Esophagus squamous epithelium (tissue), 5 donors: ENCODE results near the gene TLCD3B. TPM values are rescaled to one million over a fixed set of nuclear protein-coding genes. Genes with fewer than 3 reads are reported as not detected.
"Not testable (repeated sequence)": the region's sequence is repeated elsewhere in the genome, so short reads cannot be mapped to it uniquely, and the experiment has no call there.

Experiments used
- DNase-seq: peaks from one replicate; lab custom pipeline; 2025; lab: John Stamatoyannopoulos, UW
- H3K27ac ChIP-seq, 4 donors: fragments of 200-600 bp; sonication (generic); one replicate each; pipeline ENCODE4 v1.5.1; 2016 to 2019; ENCODE audit warnings: mild to moderate bottlenecking in 1 of 4
- H3K27me3 ChIP-seq, 4 donors: fragments of 200-600 bp; sonication (generic); 1 replicate in 3 of 4; 2 replicates in 1 of 4; pipeline versions ENCODE4 v1.5.1 to v1.6.0; 2017 to 2021; ENCODE audit warnings: antibody characterized with exemption in 1 of 4
- H3K36me3 ChIP-seq, 3 donors: fragments of 200-600 bp; sonication (generic); one replicate each; pipeline ENCODE4 v1.5.1; 2016 to 2019
- H3K4me1 ChIP-seq, 3 donors: fragments of 200-600 bp; sonication (generic); one replicate each; pipeline ENCODE4 v1.5.1; 2017 to 2019
- H3K4me3 ChIP-seq, 4 donors: fragments of 200-600 bp; sonication (generic); 1 replicate in 3 of 4; 2 replicates in 1 of 4; pipeline ENCODE4 v1.5.1; 2016 to 2019; ENCODE audit warnings: mild to moderate bottlenecking in 2 of 4, moderate library complexity in 1 of 4
- H3K9me3 ChIP-seq, 3 donors: fragments of 200-600 bp; sonication (generic); one replicate each; pipeline ENCODE4 v1.5.1; 2016 to 2019
- POLR2A ChIP-seq, 4 donors: fragments of 450-650 bp; IDR thresholded peaks; one replicate each; pipeline ENCODE4 v1.6.1; 2017; ENCODE audit warnings: antibody characterized with exemption in 4 of 4, mild to moderate bottlenecking in 4 of 4, moderate library complexity in 3 of 4
- WGBS, 2 donors: methylation state at CpG; one replicate each; pipeline ENCODE4 v1.1.5; 2018; 5-methylcytosine and 5-hydroxymethylcytosine counted together
- intact Hi-C: fragments of 100-400 bp; cut with DNase I; formaldehyde crosslinking; loops from one replicate; pipeline ENCODE4 v1.15.0; 2022
- total RNA-seq, 4 donors: library from RNA; depleted of rRNA; stranded (reverse); fragments of >200 nt; gene quantifications; one replicate each; pipeline ENCODE4 v1.1.0, GENCODE V29; 2016
- TF ChIP-seq, protein P1 (sequence below), 6 experiments: fragments of 450-650 bp in 4 of 6; fragments of 200-600 bp in 2 of 6; sonication (generic) in 2 of 6; IDR thresholded peaks; one replicate each; pipeline ENCODE4 v1.5.1; 2016 to 2019; ENCODE audit warnings: antibody characterized with exemption in 6 of 6, mild to moderate bottlenecking in 4 of 6, moderate library complexity in 4 of 6
- donor health status: DM: yes; HTN: yes; CAD: no.

TLCD3B gene
- total RNA-seq, 4 donors from 2014 or later = not detected

DNA sequence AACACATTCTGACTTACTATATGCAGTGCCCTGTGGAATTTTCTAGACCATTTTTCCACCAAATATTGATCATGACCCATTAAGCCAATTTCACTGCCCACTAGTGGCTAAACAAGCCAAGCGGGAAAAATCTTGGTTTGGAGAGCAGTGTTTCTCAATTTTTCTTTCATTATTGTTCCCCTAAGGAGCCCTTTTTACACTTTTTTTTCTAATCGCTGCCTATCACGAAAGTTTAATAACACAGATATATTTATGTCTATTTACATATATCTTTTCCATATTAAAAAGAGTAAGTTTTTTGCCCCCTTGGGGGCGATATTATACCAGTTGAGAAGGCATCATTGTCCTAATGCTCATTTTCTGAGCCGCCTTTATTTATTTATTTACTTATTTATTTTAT is 10.8 kb upstream of the TLCD3B start:
- no peak for TF ChIP-seq POLR2A (IDR thresholded peaks at IDR 0.05)
- TF ChIP-seq, protein P1, sequence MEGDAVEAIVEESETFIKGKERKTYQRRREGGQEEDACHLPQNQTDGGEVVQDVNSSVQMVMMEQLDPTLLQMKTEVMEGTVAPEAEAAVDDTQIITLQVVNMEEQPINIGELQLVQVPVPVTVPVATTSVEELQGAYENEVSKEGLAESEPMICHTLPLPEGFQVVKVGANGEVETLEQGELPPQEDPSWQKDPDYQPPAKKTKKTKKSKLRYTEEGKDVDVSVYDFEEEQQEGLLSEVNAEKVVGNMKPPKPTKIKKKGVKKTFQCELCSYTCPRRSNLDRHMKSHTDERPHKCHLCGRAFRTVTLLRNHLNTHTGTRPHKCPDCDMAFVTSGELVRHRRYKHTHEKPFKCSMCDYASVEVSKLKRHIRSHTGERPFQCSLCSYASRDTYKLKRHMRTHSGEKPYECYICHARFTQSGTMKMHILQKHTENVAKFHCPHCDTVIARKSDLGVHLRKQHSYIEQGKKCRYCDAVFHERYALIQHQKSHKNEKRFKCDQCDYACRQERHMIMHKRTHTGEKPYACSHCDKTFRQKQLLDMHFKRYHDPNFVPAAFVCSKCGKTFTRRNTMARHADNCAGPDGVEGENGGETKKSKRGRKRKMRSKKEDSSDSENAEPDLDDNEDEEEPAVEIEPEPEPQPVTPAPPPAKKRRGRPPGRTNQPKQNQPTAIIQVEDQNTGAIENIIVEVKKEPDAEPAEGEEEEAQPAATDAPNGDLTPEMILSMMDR (IDR thresholded peaks at IDR 0.05) = peak in 4 of 6 experiments; percentile 4 to 44 (median 32)
- H3K27me3 ChIP-seq = peaks cover 0 to 20% (median 2%) of the 10 kb centered on the region in 4 donors
- no peaks in the 10 kb centered on the region for H3K9me3 ChIP-seq
- intact Hi-C loops = no loop called here
- no peak for DNase-seq
- no peaks in the 10 kb centered on the region for H3K4me1 ChIP-seq
- 13 to 16% methylated on average over 5 of the region's 5 CpGs for WGBS, 2 donors
- no peak overlapping the region for H3K4me3 ChIP-seq
- no peak overlapping the region for H3K27ac ChIP-seq
- H3K36me3 ChIP-seq = no peaks in the 10 kb centered on the region

DNA sequence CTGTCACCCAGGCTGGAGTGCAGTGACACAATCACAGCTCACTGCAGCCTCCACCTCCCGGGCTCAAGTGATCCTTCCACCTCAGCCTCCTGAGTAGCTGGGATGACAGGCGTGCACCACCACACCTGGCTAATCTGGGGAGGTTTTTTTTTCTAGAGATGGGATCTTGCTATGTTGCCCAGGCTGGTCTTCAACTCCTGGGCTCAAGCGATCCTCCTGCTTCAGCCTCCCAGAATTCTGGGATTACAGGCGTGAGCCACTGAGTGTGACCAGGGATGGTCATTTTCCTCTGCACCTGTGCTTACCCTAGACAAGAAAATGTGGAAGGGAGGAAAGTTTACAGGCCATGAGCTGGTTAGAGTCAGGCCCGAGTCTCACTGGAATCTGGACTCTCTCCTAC is 9.6 kb upstream of the TLCD3B start:
- intact Hi-C loops, DNase-seq, H3K36me3 ChIP-seq, H3K9me3 ChIP-seq, H3K4me3 ChIP-seq, H3K4me1 ChIP-seq, H3K27ac ChIP-seq: not testable (repeated sequence)
- peaks cover 0 to 28% (median 2%) of the 10 kb centered on the region in 4 donors for H3K27me3 ChIP-seq
- 85 to 86% methylated on average over 4 to 5 of the region's 5 CpGs for WGBS, 2 donors

DNA sequence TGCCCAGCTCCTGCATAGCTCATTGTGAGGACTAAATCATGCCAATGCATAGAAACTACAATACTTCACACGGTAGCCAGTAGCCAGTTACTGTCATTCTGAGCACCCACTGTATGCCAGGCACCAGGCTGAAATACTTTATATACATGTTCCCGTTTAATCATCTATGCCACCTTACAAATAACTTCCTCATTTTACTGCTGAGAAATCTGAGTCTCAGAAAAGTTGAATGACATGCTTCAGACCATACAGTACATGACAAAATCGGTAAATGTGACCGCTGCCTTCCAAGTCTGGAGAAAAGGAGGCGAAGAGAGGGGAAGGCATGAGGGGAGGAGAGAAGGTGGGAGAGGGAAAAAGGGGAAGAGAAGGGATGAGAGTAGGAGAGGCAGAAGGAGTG is 9.2 kb upstream of the TLCD3B start:
- Histone ChIP-seq H3K27ac (no peak overlapping the region), H3K27me3 (peaks cover 0 to 33% (median 2%) of the 10 kb centered on the region in 4 donors), H3K4me3 (no peak overlapping the region), H3K36me3 (no peaks in the 10 kb centered on the region), H3K9me3 (no peaks in the 10 kb centered on the region), H3K4me1 (no peaks in the 10 kb centered on the region)
- 62 to 64% methylated on average over 5 of the region's 5 CpGs for WGBS, 2 donors
- DNase-seq = no peak
- TF ChIP-seq POLR2A (IDR thresholded peaks at IDR 0.05) = no peak
- TF ChIP-seq, protein P1 (IDR thresholded peaks at IDR 0.05) = no peak
- intact Hi-C loops = no loop called here

DNA sequence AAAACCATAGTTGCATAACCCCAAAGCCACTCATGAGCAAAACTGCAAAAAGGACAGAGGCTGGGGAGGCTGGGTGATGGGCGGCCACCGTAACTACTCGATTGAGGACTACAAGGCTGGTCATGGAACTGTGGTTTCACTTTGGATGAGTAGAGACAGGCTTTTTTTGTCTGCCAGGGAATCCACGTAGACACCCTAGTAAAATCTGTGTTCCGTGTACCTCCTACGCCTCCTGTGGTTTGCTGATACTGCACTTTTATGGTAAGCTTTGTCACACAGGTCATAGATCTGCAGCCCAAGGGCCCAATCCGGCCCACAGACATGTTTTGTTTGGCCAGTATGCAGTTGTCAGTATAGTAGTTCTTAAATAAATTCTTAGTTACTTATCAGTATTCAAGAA is 2.2 kb upstream of the TLCD3B start:
- H3K9me3 ChIP-seq = no peaks in the 10 kb centered on the region
- no peak for DNase-seq
- no peak for TF ChIP-seq POLR2A (IDR thresholded peaks at IDR 0.05)
- TF ChIP-seq, protein P1 (IDR thresholded peaks at IDR 0.05) = no peak
- no peak overlapping the region for H3K4me3 ChIP-seq
- no peak overlapping the region for H3K27ac ChIP-seq
- intact Hi-C loops = no loop called here
- peaks cover 0 to 85% (median 17%) of the 10 kb centered on the region in 4 donors for H3K27me3 ChIP-seq
- H3K4me1 ChIP-seq = peaks cover 6 to 14% (median 11%) of the 10 kb centered on the region in 3 donors
- H3K36me3 ChIP-seq = no peaks in the 10 kb centered on the region
- WGBS, 2 donors = 50 to 60% methylated on average over 7 of the region's 7 CpGs

DNA sequence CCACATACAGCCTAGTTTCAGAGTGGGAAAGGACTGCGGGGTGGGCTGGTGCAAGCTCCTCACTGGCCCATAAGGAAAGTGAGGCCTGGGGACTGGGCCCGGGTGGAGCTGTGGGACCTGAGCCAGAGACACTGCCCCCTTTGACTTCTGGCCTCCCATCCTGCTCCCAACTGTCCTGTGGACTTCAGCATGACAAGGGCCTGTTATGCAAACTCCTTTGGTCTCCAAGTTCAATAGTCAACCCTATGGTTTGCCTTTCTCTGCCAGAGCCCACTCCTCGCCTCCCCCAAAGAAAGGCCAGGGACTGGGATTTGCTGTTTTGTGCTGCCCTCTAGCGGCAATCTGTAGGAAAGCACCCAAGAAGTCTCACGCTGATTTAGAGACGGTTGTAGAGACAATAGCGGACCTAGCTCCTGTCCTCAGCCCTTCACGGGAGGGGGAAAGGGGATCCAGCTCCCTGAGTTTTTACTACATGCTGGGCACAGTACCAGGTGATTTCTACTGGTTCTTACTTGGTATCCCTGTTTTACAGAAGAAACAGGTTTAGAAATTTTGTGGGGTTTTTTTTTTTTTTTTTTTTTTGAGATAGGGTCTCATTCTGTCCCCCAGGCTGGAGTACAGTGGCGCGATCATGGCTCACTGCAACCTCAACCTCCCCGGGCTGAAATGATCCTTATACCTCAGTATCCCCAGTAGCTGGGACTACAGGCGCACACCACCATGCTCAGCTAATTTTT is 1.2 kb upstream of the TLCD3B start:
- Histone ChIP-seq H3K9me3 (no peaks in the 10 kb centered on the region), H3K4me1 (peaks cover 6 to 14% (median 11%) of the 10 kb centered on the region in 3 donors), H3K4me3 (no peak overlapping the region), H3K27ac (no peak overlapping the region), H3K27me3 (peaks cover 0 to 95% (median 17%) of the 10 kb centered on the region in 4 donors), H3K36me3 (no peaks in the 10 kb centered on the region)
- TF ChIP-seq, protein P1 (IDR thresholded peaks at IDR 0.05) = peak; percentile 52 to 75 (median 65)
- TF ChIP-seq POLR2A (IDR thresholded peaks at IDR 0.05) = no peak
- DNase-seq = no peak
- intact Hi-C loops = no loop called here
- 24 to 28% methylated on average over 11 of the region's 12 CpGs for WGBS, 2 donors
